Neural cell (in vitro differentiated cells): Measurements from ENCODE around the gene MPV17L. TPM values are rescaled to one million over a fixed set of nuclear protein-coding genes. Genes with fewer than 3 reads are reported as not detected.
"Not testable (repeated sequence)": the region's sequence is repeated elsewhere in the genome, so short reads cannot be mapped to it uniquely, and the experiment has no call there.

Experiments
- H2AFZ ChIP-seq: fragments of 200-600, 300-800 bp; sonication (generic), shearing (Covaris generic); 2 replicates; pipeline ENCODE4 v1.6.0; 2014; ENCODE audit warnings: low read depth, mild to moderate bottlenecking, antibody characterized with exemption, low read length, moderate library complexity
- H3F3A ChIP-seq: fragments of 200-600 bp; shearing (Covaris generic); 2 replicates; pipeline ENCODE4 v1.6.1; 2016; ENCODE audit warnings: mild to moderate bottlenecking, moderate library complexity, mixed read lengths, antibody characterized with exemption, low read length; ENCODE audit not compliant: insufficient read depth, poor library complexity, severe bottlenecking
- H3K27ac ChIP-seq: fragments of 200-600, 300-800 bp; sonication (generic), shearing (Covaris generic); 2 replicates; pipeline ENCODE4 v1.5.1; 2014; ENCODE audit warnings: mild to moderate bottlenecking, low read length, moderate library complexity
- H3K27me3 ChIP-seq: fragments of 300-800, 200-600 bp; sonication (generic), shearing (Covaris generic); 2 replicates; pipeline ENCODE4 v1.6.0; 2014; ENCODE audit warnings: mild to moderate bottlenecking, low read depth, low read length, moderate library complexity; ENCODE audit not compliant: insufficient read depth
- H3K36me3 ChIP-seq: fragments of 300-800, 200-600 bp; sonication (generic), shearing (Covaris generic); 2 replicates; pipeline ENCODE4 v1.5.1; 2014; ENCODE audit warnings: mild to moderate bottlenecking, antibody characterized with exemption, low read length, moderate library complexity; ENCODE audit not compliant: insufficient read depth
- H3K4me2 ChIP-seq: fragments of 300-800, 200-600 bp; sonication (generic), shearing (Covaris generic); 2 replicates; pipeline ENCODE4 v1.6.0; 2014; ENCODE audit warnings: mild to moderate bottlenecking, low read length
- H3K4me3 ChIP-seq: fragments of 300-800, 200-600 bp; sonication (generic), shearing (Covaris generic); 2 replicates; pipeline ENCODE4 v1.5.1; 2014; ENCODE audit warnings: mild to moderate bottlenecking, low read length, moderate library complexity
- H3K79me2 ChIP-seq: fragments of 200-600 bp; shearing (Covaris generic); replicated peaks from 2 replicates; pipeline ENCODE4 v1.6.0; 2014; ENCODE audit warnings: mild to moderate bottlenecking, low read length, moderate library complexity; ENCODE audit not compliant: insufficient read depth
- H3K9ac ChIP-seq: fragments of 300-800, 200-600 bp; sonication (generic), shearing (Covaris generic); 2 replicates; pipeline ENCODE4 v1.6.1; 2016; ENCODE audit warnings: mild to moderate bottlenecking, low read length, mixed read lengths
- H3K9me2 ChIP-seq: fragments of 200-600 bp; shearing (Covaris generic); 2 replicates; pipeline ENCODE4 v1.6.1; 2016; ENCODE audit warnings: mild to moderate bottlenecking, low read length, mixed read lengths; ENCODE audit not compliant: insufficient read depth
- H3K9me3 ChIP-seq: fragments of 200-600, 300-800 bp; sonication (generic), shearing (Covaris generic); 2 replicates; pipeline ENCODE4 v1.6.1; 2016; ENCODE audit warnings: mild to moderate bottlenecking, mixed run types, low read length, moderate library complexity, mixed read lengths
- H4K20me1 ChIP-seq: fragments of 200-600 bp; shearing (Covaris generic); 2 replicates; pipeline ENCODE4 v1.6.1; 2016; ENCODE audit warnings: mild to moderate bottlenecking, mixed run types; ENCODE audit not compliant: insufficient read depth
- EP300 ChIP-seq: fragments of 450-650 bp; conservative IDR thresholded peaks from 2 replicates; pipeline ENCODE4 v1.6.1; 2014; ENCODE audit warnings: antibody characterized with exemption, mild to moderate bottlenecking, moderate library complexity; ENCODE audit not compliant: poor library complexity, severe bottlenecking
- EZH2 ChIP-seq: fragments of 200-600, 300-800 bp; shearing (Covaris generic), sonication (generic); IDR thresholded peaks from 2 replicates; pipeline ENCODE4 v1.6.1; 2014; ENCODE audit warnings: antibody characterized with exemption, low read length, borderline replicate concordance, mild to moderate bottlenecking; ENCODE audit not compliant: insufficient read depth, poor library complexity, severe bottlenecking
- MXI1 ChIP-seq: fragments of 450-650 bp; conservative IDR thresholded peaks from 2 replicates; pipeline ENCODE4 v1.6.1; 2014; ENCODE audit warnings: antibody characterized with exemption, mild to moderate bottlenecking; ENCODE audit not compliant: poor library complexity, severe bottlenecking
- RAD21 ChIP-seq: fragments of 450-650 bp; conservative IDR thresholded peaks from 2 replicates; pipeline ENCODE4 v1.6.1; 2014; ENCODE audit warnings: antibody characterized with exemption, mild to moderate bottlenecking, moderate library complexity
- SMC3 ChIP-seq: fragments of 450-650 bp; conservative IDR thresholded peaks from 2 replicates; pipeline ENCODE4 v1.6.1; 2014; ENCODE audit warnings: antibody characterized with exemption, mild to moderate bottlenecking, moderate library complexity; ENCODE audit not compliant: poor library complexity
- TAF1 ChIP-seq: IDR thresholded peaks from 2 replicates; pipeline ENCODE4 v1.6.1; 2012; ENCODE audit warnings: low read depth
- polyA plus RNA-seq: library from polyadenylated mRNA; depleted of rRNA; stranded (reverse); fragments of >200 nt; gene quantifications from 2 replicates; pipeline ENCODE4 v1.2.3, GENCODE V29; 2014
- TF ChIP-seq, protein P1 (sequence below): IDR thresholded peaks from 2 replicates; pipeline ENCODE4 v1.6.1; 2012; ENCODE audit warnings: borderline replicate concordance

Gene MPV17L
- polyA plus RNA-seq, 1 donor from 2014 or later: 0.10 TPM

DNA sequence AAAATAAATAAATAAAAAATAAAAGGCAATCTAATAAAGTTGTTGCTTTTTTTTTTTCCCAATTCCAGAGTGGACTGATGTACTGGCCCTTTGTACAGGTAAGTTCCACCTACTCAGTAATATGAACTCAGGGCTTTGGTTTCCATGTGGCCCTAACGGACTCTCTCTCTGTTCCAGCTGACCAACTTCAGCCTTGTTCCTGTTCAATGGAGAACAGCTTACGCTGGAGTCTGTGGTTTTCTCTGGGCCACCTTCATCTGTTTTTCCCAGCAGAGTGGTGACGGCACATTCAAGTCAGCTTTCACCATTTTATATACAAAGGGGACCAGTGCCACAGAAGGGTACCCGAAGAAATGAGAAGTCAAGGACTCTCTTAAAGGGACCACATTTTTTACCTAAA, 12.2 kb downstream of the MPV17L start:
- H3K36me3 ChIP-seq, H3K9ac ChIP-seq, H3K9me2 ChIP-seq, H3K9me3 ChIP-seq, H4K20me1 ChIP-seq, H3K4me2 ChIP-seq, H3K4me3 ChIP-seq, H2AFZ ChIP-seq, H3F3A ChIP-seq, H3K27ac ChIP-seq, H3K79me2 ChIP-seq, H3K27me3 ChIP-seq: not testable (repeated sequence)

DNA sequence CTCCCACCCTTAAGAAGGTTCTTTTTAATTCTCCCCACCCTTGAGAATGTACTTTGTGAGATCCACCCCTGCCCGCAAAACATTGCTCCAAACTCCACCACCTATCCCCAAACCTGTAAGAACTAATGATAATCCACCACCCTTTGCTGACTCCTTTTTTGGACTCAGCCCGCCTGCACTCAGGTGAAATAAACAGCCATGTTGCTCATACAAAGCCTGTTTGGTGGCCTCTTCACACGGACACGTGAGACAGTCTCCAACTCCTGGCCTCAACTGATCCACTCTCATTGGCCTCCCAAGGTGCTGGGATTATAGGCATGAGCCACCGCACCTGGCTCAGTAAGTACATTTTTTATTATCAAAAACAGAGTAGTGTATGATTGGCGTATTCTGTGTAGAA, 13.9 kb downstream of the MPV17L start:
- H3K4me3 ChIP-seq, H2AFZ ChIP-seq: not testable (repeated sequence)

DNA sequence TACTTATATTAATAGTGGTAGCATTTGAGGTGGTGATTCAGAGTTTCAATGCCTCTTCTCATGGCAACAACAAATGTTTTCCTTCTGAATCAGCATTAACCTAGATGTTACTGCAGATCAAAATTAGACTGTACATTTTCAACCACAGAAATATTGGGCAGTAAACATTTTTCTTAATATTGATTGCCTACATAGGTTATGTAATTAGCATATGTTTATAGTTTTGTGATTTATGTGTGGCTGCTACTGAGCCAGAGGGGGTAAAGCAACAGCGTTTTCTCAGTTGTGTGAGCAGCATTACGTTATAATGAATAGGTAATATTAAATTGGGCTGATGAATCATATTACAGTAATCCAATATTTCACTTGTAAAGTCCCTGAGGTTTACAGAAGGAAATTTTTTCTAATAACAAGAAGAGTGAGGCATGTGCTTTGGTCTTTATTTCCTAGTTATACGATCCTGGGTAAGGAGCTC, 20.0 kb downstream of the MPV17L start:
- no peaks in the 10 kb centered on the region for H3K36me3 ChIP-seq
- H3K9ac ChIP-seq: no peak overlapping the region
- no peak overlapping the region for H3K27ac ChIP-seq
- H3K4me2 ChIP-seq: no peak overlapping the region
- no peak for TF ChIP-seq EZH2
- TF ChIP-seq TAF1: no peak
- TF ChIP-seq RAD21: no peak
- no peak for TF ChIP-seq EP300
- TF ChIP-seq, protein P1, sequence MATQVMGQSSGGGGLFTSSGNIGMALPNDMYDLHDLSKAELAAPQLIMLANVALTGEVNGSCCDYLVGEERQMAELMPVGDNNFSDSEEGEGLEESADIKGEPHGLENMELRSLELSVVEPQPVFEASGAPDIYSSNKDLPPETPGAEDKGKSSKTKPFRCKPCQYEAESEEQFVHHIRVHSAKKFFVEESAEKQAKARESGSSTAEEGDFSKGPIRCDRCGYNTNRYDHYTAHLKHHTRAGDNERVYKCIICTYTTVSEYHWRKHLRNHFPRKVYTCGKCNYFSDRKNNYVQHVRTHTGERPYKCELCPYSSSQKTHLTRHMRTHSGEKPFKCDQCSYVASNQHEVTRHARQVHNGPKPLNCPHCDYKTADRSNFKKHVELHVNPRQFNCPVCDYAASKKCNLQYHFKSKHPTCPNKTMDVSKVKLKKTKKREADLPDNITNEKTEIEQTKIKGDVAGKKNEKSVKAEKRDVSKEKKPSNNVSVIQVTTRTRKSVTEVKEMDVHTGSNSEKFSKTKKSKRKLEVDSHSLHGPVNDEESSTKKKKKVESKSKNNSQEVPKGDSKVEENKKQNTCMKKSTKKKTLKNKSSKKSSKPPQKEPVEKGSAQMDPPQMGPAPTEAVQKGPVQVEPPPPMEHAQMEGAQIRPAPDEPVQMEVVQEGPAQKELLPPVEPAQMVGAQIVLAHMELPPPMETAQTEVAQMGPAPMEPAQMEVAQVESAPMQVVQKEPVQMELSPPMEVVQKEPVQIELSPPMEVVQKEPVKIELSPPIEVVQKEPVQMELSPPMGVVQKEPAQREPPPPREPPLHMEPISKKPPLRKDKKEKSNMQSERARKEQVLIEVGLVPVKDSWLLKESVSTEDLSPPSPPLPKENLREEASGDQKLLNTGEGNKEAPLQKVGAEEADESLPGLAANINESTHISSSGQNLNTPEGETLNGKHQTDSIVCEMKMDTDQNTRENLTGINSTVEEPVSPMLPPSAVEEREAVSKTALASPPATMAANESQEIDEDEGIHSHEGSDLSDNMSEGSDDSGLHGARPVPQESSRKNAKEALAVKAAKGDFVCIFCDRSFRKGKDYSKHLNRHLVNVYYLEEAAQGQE: no peak
- TF ChIP-seq MXI1: no peak
- no peaks in the 10 kb centered on the region for H3K9me3 ChIP-seq
- no peak overlapping the region for H3K4me3 ChIP-seq
- H3K79me2 ChIP-seq: no peaks in the 10 kb centered on the region
- H3K9me2 ChIP-seq: no peaks in the 10 kb centered on the region
- no peak overlapping the region for H2AFZ ChIP-seq
- H4K20me1 ChIP-seq: no peaks in the 10 kb centered on the region
- no peaks in the 10 kb centered on the region for H3K27me3 ChIP-seq
- H3F3A ChIP-seq: no peaks in the 10 kb centered on the region

More for the DNA sequence above, 13.9 kb downstream of the MPV17L start:
- H3K9me2 ChIP-seq, H3K4me2 ChIP-seq, H3K79me2 ChIP-seq, H3K27ac ChIP-seq, H3K27me3 ChIP-seq, H3K9me3 ChIP-seq, H4K20me1 ChIP-seq, H3K36me3 ChIP-seq, H3F3A ChIP-seq, H3K9ac ChIP-seq: not testable (repeated sequence)

DNA sequence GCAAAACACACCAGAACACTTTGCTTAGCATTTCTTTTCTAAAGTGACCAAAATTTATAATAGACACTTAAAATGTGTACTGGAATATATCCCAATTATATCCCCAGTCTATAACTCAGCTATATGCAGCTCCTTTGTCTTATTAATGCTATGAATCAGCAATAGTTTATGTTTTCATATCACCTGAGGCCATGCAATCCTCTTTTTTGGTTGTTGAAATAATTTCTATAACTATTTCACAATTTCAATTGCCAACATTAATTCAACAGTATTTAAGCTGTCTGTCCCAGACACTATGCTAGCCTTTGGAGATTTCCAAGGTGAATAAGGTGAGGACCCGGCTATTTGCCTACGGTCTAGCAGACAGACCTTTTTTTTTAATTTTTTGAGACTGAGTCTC, 21.6 kb downstream of the MPV17L start:
- Histone ChIP-seq H3K9me3 (no peaks in the 10 kb centered on the region), H2AFZ (no peak overlapping the region), H3K4me3 (no peak overlapping the region), H3K27ac (no peak overlapping the region), H3K9ac (no peak overlapping the region), H3K4me2 (no peak overlapping the region), H3K79me2 (no peaks in the 10 kb centered on the region), H4K20me1 (no peaks in the 10 kb centered on the region), H3K36me3 (no peaks in the 10 kb centered on the region), H3K9me2 (no peaks in the 10 kb centered on the region), H3K27me3 (no peaks in the 10 kb centered on the region), H3F3A (no peaks in the 10 kb centered on the region)
- TF ChIP-seq, protein P1: no peak
- no peak for TF ChIP-seq RAD21
- TF ChIP-seq SMC3: no peak
